K562 (cell line): Measurements from ENCODE around the gene POLR1C. TPM values are rescaled to one million over a fixed set of nuclear protein-coding genes. Genes with fewer than 3 reads are reported as not detected.

ENCODE experiments used
- CREB3L1 ChIP-seq: fragments of 450-650 bp; IDR thresholded peaks from 2 replicates; pipeline ENCODE4 v1.6.1; 2014; ENCODE audit warnings: low read depth, mild to moderate bottlenecking, moderate library complexity, borderline replicate concordance
- FOXM1 ChIP-seq, 2 experiments: fragments of 450-650 bp in 1 of 2; sonication (generic) in 1 of 2; formaldehyde crosslinking in 1 of 2; IDR thresholded peaks; 2 replicates each; pipeline versions ENCODE4 v1.6.1 to v1.9.0; 2017 to 2022; ENCODE audit warnings: low read depth in 2 of 2, mild to moderate bottlenecking in 2 of 2, missing genetic modification reagents in 1 of 2, moderate library complexity in 1 of 2
- GABPB1 ChIP-seq: sonication (generic); formaldehyde crosslinking; IDR thresholded peaks from 2 replicates; pipeline ENCODE4 v1.8.0; 2022; ENCODE audit warnings: mild to moderate bottlenecking, missing genetic modification reagents
- GMEB1 ChIP-seq: fragments of 250-450 bp; sonication (Bioruptor Pico); IDR thresholded peaks from 2 replicates; pipeline ENCODE4 v1.4.0; 2020; ENCODE audit warnings: mild to moderate bottlenecking
- NEUROD1 ChIP-seq: fragments of 150-350 bp; IDR thresholded peaks from 2 replicates; pipeline ENCODE4 v1.6.1; 2014; ENCODE audit warnings: borderline replicate concordance, low read length, low read depth; ENCODE audit not compliant: partially characterized antibody
- RBFOX2 ChIP-seq: fragments of 200-400 bp; formaldehyde crosslinking; IDR thresholded peaks from 2 replicates; pipeline ENCODE4 v1.6.1; 2017; ENCODE audit warnings: low read depth, mild to moderate bottlenecking, low read length, moderate library complexity
- RFX1 ChIP-seq: fragments of 450-650 bp; IDR thresholded peaks from 2 replicates; pipeline ENCODE4 v1.6.1; 2016; ENCODE audit warnings: mild to moderate bottlenecking, moderate library complexity
- TEAD1 ChIP-seq, 2 experiments: fragments of 450-650 bp in 1 of 2; sonication (generic) in 1 of 2; formaldehyde crosslinking; IDR thresholded peaks; 2 replicates each; pipeline versions ENCODE4 v1.4.0 to v1.8.0; 2020 to 2022; ENCODE audit warnings: mild to moderate bottlenecking in 2 of 2, missing genetic modification reagents in 1 of 2
- ZBTB43 ChIP-seq: sonication (generic); formaldehyde crosslinking; IDR thresholded peaks from 2 replicates; pipeline ENCODE4 v1.8.0; 2023; ENCODE audit warnings: mild to moderate bottlenecking, missing genetic modification reagents
- polyA plus RNA-seq, 8 experiments: library from polyadenylated mRNA; depleted of rRNA in 4 of 8; stranded (reverse) in 5 of 8; unstranded in 3 of 8; fragments of >200 nt; fragmentation: Nextera tagmentation in 2 of 8; fragmentation: Illumina TruSeq in 1 of 8; extraction: Ambion mirVana in 2 of 8; extraction: Trizol in 1 of 8; gene quantifications; 2 replicates each; pipeline versions ENCODE4 v1.2.1 to v1.2.3, GENCODE V29; 2011 to 2014; ENCODE audit warnings: inconsistent platforms in 1 of 8, missing spikeins in 1 of 8
- total RNA-seq, 7 experiments: library from RNA; depleted of rRNA in 6 of 7; stranded (reverse); fragments of >200 nt in 6 of 7; fragmentation: Illumina TruSeq in 2 of 7; extraction: Trizol in 2 of 7; gene quantifications; 2 replicates each; pipeline versions ENCODE4 v1.2.1 to v1.2.3, GENCODE V29; 2011 to 2021; ENCODE audit warnings: low replicate concordance in 1 of 7
- TF ChIP-seq, protein P1 (sequence below), 2 experiments: fragments of 450-650 bp; formaldehyde crosslinking in 1 of 2; IDR thresholded peaks; 2 replicates each; pipeline versions ENCODE4 v1.4.0 to v1.6.1; 2014 to 2020; ENCODE audit warnings: mild to moderate bottlenecking in 2 of 2, borderline replicate concordance in 1 of 2, low read depth in 1 of 2

Gene POLR1C
- total and polyA plus RNA-seq, 9 of the 15 experiments (the other 6 are each of a cell fraction or from before 2014, with no cell fraction given), result 83.5 to 429 (median 120) TPM

DNA sequence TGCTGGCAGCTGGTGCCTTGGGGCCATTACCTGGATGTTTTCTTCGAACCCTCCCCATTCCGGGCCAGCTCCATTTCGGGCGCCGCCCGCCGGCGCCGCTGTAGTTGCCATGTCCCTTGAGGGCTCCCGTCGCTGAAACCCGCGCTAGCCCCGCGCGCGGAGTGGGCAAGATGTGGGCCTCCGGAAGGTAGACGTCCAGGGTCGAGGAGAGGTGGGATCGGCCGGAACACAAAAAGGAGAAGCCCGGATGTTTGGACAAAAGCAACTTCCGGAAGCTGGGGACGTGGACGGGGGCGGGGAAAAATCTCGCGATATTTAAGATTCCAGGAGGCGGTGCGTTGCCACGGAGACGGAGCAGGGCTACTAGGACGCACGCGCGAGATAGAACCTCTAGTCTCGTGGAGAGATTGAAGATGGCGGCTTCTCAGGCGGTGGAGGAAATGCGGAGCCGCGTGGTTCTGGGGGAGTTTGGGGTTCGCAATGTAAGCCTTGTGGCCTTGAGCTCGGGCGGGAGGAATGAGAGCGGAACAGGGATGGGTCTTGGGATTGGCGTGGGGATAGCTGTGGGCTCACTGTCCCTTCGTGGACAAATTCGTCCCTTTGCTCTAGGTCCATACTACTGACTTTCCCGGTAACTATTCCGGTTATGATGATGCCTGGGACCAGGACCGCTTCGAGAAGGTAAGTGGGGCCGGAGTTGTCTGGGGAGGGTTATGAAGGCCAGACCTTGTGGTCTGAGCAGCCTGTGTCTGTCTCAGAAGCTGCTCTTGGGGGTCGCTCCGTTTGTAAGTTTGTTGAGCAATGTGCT lies at the start of gene POLR1C, which contains the start of gene YIPF3 (continued):
- no peak for TF ChIP-seq GMEB1 (CRISPR knock-in tag)
- no peak for TF ChIP-seq FOXM1 (IDR thresholded peaks at IDR 0.05; ENCODE audit: low read depth)
- TF ChIP-seq FOXM1 (CRISPR knock-in tag; IDR thresholded peaks at IDR 0.05; ENCODE audit: low read depth), result 0 out of 2 replicates have a peak, but pooled peaks have one; percentile 51
- TF ChIP-seq ZBTB43, result 0 out of 2 replicates have a peak, but pooled peaks have one; percentile 35
- peak; percentile 99 for TF ChIP-seq CREB3L1
- TF ChIP-seq GABPB1 (CRISPR knock-in tag), result peak; percentile 97
- TF ChIP-seq, protein P1, sequence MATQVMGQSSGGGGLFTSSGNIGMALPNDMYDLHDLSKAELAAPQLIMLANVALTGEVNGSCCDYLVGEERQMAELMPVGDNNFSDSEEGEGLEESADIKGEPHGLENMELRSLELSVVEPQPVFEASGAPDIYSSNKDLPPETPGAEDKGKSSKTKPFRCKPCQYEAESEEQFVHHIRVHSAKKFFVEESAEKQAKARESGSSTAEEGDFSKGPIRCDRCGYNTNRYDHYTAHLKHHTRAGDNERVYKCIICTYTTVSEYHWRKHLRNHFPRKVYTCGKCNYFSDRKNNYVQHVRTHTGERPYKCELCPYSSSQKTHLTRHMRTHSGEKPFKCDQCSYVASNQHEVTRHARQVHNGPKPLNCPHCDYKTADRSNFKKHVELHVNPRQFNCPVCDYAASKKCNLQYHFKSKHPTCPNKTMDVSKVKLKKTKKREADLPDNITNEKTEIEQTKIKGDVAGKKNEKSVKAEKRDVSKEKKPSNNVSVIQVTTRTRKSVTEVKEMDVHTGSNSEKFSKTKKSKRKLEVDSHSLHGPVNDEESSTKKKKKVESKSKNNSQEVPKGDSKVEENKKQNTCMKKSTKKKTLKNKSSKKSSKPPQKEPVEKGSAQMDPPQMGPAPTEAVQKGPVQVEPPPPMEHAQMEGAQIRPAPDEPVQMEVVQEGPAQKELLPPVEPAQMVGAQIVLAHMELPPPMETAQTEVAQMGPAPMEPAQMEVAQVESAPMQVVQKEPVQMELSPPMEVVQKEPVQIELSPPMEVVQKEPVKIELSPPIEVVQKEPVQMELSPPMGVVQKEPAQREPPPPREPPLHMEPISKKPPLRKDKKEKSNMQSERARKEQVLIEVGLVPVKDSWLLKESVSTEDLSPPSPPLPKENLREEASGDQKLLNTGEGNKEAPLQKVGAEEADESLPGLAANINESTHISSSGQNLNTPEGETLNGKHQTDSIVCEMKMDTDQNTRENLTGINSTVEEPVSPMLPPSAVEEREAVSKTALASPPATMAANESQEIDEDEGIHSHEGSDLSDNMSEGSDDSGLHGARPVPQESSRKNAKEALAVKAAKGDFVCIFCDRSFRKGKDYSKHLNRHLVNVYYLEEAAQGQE (IDR thresholded peaks at IDR 0.05; ENCODE audit: borderline replicate concordance), result no peak
- TF ChIP-seq, protein P1 (CRISPR knock-in tag; IDR thresholded peaks at IDR 0.05; ENCODE audit: low read depth), result peak; percentile 56; the same call in 1 of the 2 replicates
- peak; percentile 99 for TF ChIP-seq RFX1
- TF ChIP-seq TEAD1 (CRISPR knock-in tag; IDR thresholded peaks at IDR 0.05), result peak in 1 of 2 experiments; percentile 56; a peak in 1 of 4 replicates
- peak; percentile 92 for TF ChIP-seq NEUROD1
- peak; percentile 97 for TF ChIP-seq RBFOX2
